Peyer's patch (tissue), 4 donors: ENCODE results near the gene RAB20. TPM values are rescaled to one million over a fixed set of nuclear protein-coding genes. Genes with fewer than 3 reads are reported as not detected.

Source experiments
- DNase-seq, 3 donors: peaks; one replicate each; pipeline ENCODE4 v3.0.0-alpha.2; 2017 to 2019
- H3K27ac ChIP-seq, 4 donors: fragments of 200-600 bp; sonication (generic); one replicate each; pipeline ENCODE4 v1.5.1; 2016 to 2019
- H3K27me3 ChIP-seq, 2 donors: fragments of 200-600 bp; sonication (generic); one replicate each; pipeline ENCODE4 v1.5.1; 2019
- H3K36me3 ChIP-seq, 3 donors: fragments of 200-600 bp; sonication (generic); one replicate each; pipeline ENCODE4 v1.5.1; 2016 to 2019
- H3K4me1 ChIP-seq, 4 donors: fragments of 200-600 bp; sonication (generic); one replicate each; pipeline ENCODE4 v1.5.1; 2016 to 2019
- H3K4me3 ChIP-seq, 4 donors: fragments of 200-600 bp; sonication (generic); 1 replicate in 3 of 4; 2 replicates in 1 of 4; pipeline ENCODE4 v1.5.1; 2016 to 2019; ENCODE audit warnings: mild to moderate bottlenecking in 1 of 4
- H3K9me3 ChIP-seq, 4 donors: fragments of 200-600 bp; sonication (generic); one replicate each; pipeline ENCODE4 v1.5.1; 2016 to 2019; ENCODE audit warnings: mild to moderate bottlenecking in 1 of 4
- POLR2A ChIP-seq, 2 donors: fragments of 450-650 bp; IDR thresholded peaks; one replicate each; pipeline ENCODE4 v1.5.1; 2017; ENCODE audit warnings: antibody characterized with exemption in 2 of 2, mild to moderate bottlenecking in 2 of 2, moderate library complexity in 2 of 2
- total RNA-seq, 4 donors: library from RNA; depleted of rRNA; stranded (reverse); fragments of >200 nt; gene quantifications; one replicate each; pipeline ENCODE4 v1.1.0, GENCODE V29; 2016
- TF ChIP-seq, protein P1 (sequence below), 6 experiments: fragments of 450-650 bp in 4 of 6; fragments of 200-600 bp in 2 of 6; sonication (generic) in 1 of 6; IDR thresholded peaks; one replicate each; pipeline ENCODE4 v1.5.1; 2017 to 2019; ENCODE audit warnings: antibody characterized with exemption in 6 of 6, mild to moderate bottlenecking in 3 of 6, moderate library complexity in 1 of 6

The RAB20 gene
- total RNA-seq, 4 donors from 2014 or later: 15.7 to 69.1 (median 62.2) TPM

DNA sequence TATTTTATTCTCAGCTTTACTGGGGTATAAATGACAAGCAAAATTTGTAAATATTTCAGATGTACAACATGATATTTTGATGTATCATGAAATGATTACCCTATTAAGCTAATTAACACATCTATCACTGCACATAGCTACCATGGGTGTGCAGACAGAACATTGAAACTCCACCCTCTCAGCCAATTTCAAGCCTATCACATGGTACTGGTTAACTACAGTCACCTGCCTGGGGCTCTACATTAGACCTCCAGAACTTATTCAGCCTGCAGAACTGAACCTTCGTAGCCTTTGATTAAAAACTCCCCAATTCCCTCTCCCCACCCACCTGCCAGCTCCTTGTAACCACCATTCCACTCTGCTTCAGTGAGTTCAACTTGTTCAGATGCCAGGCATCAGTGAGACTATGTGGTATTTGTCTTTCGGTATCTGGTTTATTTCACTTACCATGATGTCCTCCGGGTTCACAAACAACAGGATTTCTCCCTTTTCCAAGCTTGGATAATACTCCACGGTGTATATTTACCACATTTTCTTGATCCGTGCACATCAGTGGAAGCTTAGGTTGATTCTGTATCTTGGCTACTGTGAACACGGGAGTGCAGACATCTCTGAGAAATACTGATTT, 19.2 kb downstream of the RAB20 start:
- Histone ChIP-seq H3K27me3 (no peaks in the 10 kb centered on the region), H3K4me3 (no peak overlapping the region), H3K4me1 (peaks cover 0 to 58% (median 0%) of the 10 kb centered on the region in 4 donors), H3K9me3 (no peaks in the 10 kb centered on the region), H3K27ac (peak overlapping the region in 1 of 4 donors; percentile 51), H3K36me3 (no peaks in the 10 kb centered on the region)
- no peak for DNase-seq
- TF ChIP-seq, protein P1, sequence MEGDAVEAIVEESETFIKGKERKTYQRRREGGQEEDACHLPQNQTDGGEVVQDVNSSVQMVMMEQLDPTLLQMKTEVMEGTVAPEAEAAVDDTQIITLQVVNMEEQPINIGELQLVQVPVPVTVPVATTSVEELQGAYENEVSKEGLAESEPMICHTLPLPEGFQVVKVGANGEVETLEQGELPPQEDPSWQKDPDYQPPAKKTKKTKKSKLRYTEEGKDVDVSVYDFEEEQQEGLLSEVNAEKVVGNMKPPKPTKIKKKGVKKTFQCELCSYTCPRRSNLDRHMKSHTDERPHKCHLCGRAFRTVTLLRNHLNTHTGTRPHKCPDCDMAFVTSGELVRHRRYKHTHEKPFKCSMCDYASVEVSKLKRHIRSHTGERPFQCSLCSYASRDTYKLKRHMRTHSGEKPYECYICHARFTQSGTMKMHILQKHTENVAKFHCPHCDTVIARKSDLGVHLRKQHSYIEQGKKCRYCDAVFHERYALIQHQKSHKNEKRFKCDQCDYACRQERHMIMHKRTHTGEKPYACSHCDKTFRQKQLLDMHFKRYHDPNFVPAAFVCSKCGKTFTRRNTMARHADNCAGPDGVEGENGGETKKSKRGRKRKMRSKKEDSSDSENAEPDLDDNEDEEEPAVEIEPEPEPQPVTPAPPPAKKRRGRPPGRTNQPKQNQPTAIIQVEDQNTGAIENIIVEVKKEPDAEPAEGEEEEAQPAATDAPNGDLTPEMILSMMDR (IDR thresholded peaks at IDR 0.05): no peak
- no peak for TF ChIP-seq POLR2A (IDR thresholded peaks at IDR 0.05)

GRCh38 chr13:110541526-110541920, 20.0 kb downstream of the RAB20 start:
- TF ChIP-seq, protein P1 (IDR thresholded peaks at IDR 0.05): no peak
- no peak for TF ChIP-seq POLR2A (IDR thresholded peaks at IDR 0.05)
- no peaks in the 10 kb centered on the region for H3K27me3 ChIP-seq
- H3K4me1 ChIP-seq: peaks cover 0 to 52% (median 0%) of the 10 kb centered on the region in 4 donors
- H3K36me3 ChIP-seq: no peaks in the 10 kb centered on the region
- DNase-seq: peak in 1 of 3 donors; percentile 32
- H3K27ac ChIP-seq: peak overlapping the region in 2 of 4 donors; percentile 46 to 51
- no peak overlapping the region for H3K4me3 ChIP-seq
- H3K9me3 ChIP-seq: no peaks in the 10 kb centered on the region

- no peak for TF ChIP-seq POLR2A (IDR thresholded peaks at IDR 0.05)
- TF ChIP-seq, protein P1 (IDR thresholded peaks at IDR 0.05): no peak
- Histone ChIP-seq H3K36me3 (no peaks in the 10 kb centered on the region), H3K4me3 (no peak overlapping the region), H3K27ac (peak overlapping the region in 2 of 4 donors; percentile 46 to 51), H3K9me3 (no peaks in the 10 kb centered on the region), H3K4me1 (peaks cover 0 to 47% (median 0%) of the 10 kb centered on the region in 4 donors), H3K27me3 (no peaks in the 10 kb centered on the region)
- DNase-seq: peak in 1 of 3 donors; percentile 40
Measured at GRCh38 chr13:110540871-110541525, 20.5 kb downstream of the RAB20 start.

DNA sequence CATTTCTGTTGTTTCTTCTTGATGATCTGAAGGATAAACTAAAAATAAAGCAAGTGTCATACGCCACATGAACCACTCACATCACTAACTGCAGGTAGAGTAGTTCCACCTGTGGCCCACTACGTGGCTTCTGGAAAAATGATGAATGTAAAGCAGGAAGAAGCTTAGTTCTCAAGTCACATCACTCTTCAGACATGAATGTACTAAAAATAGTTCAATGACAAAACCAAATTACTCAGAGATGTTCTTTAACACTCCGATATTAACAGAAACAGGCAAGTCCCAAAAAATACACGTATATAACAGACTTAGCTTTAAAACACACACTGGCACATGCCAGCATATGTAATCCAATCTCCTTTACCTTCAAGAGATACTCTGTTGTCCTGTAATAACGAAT, 21.6 kb downstream of the RAB20 start:
- TF ChIP-seq, protein P1 (IDR thresholded peaks at IDR 0.05): no peak
- no peak for TF ChIP-seq POLR2A (IDR thresholded peaks at IDR 0.05)
- Histone ChIP-seq H3K4me1 (peaks cover 0 to 44% (median 0%) of the 10 kb centered on the region in 4 donors), H3K9me3 (no peaks in the 10 kb centered on the region), H3K4me3 (no peak overlapping the region), H3K27ac (no peak overlapping the region), H3K27me3 (no peaks in the 10 kb centered on the region), H3K36me3 (peaks cover 0 to 7% (median 0%) of the 10 kb centered on the region in 3 donors)
- DNase-seq: no peak

DNA sequence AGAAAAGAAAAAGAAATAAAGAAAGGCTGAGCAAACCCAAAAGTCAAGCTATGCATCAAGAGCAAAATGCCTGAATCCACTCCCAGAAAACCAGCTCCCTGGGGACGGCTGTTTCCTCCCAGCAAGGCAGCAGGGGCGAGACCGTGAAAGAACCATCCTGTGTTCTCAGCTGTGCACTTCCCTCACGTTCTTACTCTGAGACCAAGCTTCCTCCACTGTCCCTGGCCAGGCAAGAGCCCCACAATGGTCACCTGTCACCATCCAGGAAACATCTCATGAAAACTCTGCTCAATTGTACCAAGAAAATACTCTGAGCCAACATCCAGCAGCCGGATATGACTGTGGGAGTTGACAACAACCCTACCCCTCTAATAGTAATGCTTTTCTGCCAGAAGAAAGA, 22.9 kb downstream of the RAB20 start:
- Histone ChIP-seq H3K36me3 (peaks cover 0 to 7% (median 0%) of the 10 kb centered on the region in 3 donors), H3K9me3 (no peaks in the 10 kb centered on the region), H3K27me3 (no peaks in the 10 kb centered on the region), H3K27ac (peak overlapping the region in 2 of 4 donors; percentile 57 to 76), H3K4me3 (no peak overlapping the region), H3K4me1 (peaks cover 0 to 44% (median 0%) of the 10 kb centered on the region in 4 donors)
- DNase-seq: no peak
- no peak for TF ChIP-seq POLR2A (IDR thresholded peaks at IDR 0.05)
- TF ChIP-seq, protein P1 (IDR thresholded peaks at IDR 0.05): no peak
